HG03520 (cell line): ENCODE measurements around the gene HOXA3.

Experiments
- ATAC-seq: cut with Tn5 transposase; IDR thresholded peaks from one replicate; pipeline ENCODE4 v1.9.1; 2021; ENCODE audit warnings: mild to moderate bottlenecking, moderate library complexity; ENCODE audit not compliant: unreplicated experiment

The HOXA3 gene

GRCh38 chr7:27095050-27095896 lies 57.1 kb downstream of the HOXA3 start:
- peak; percentile 11 for ATAC-seq

- ATAC-seq, result no peak
Measured at GRCh38 chr7:27094304-27095049, 57.9 kb downstream of the HOXA3 start.

GRCh38 chr7:27093184-27093895 lies 59.0 kb downstream of the HOXA3 start:
- ATAC-seq, result no peak

GRCh38 chr7:27092819-27093110 lies 59.6 kb downstream of the HOXA3 start:
- no peak for ATAC-seq

- ATAC-seq, result no peak
Measured at GRCh38 chr7:27091941-27092818, 60.2 kb downstream of the HOXA3 start.

- ATAC-seq, result no peak
Measured at GRCh38 chr7:27091105-27091504, 61.3 kb downstream of the HOXA3 start.

- ATAC-seq, result no peak
Measured at GRCh38 chr7:27088002-27088922, 64.1 kb downstream of the HOXA3 start.

GRCh38 chr7:27083646-27084045 lies 68.7 kb downstream of the HOXA3 start:
- ATAC-seq, result peak; percentile 49

GRCh38 chr7:27082171-27082570 lies 70.2 kb downstream of the HOXA3 start:
- no peak for ATAC-seq

- ATAC-seq, result no peak
Measured at GRCh38 chr7:27080844-27081436, 71.4 kb downstream of the HOXA3 start.

- no peak for ATAC-seq
Measured at GRCh38 chr7:27079234-27079975, 73.0 kb downstream of the HOXA3 start.

- no peak for ATAC-seq
Measured at GRCh38 chr7:27078616-27079233, 73.7 kb downstream of the HOXA3 start.

- ATAC-seq, result no peak
Measured at GRCh38 chr7:27073076-27073475, 79.3 kb downstream of the HOXA3 start.

- no peak for ATAC-seq
Measured at GRCh38 chr7:27071622-27072390, 80.6 kb downstream of the HOXA3 start.

- ATAC-seq, result no peak
Measured at GRCh38 chr7:27068259-27068658, 84.1 kb downstream of the HOXA3 start.

- no peak for ATAC-seq
Measured at GRCh38 chr7:27066148-27066547, 86.2 kb downstream of the HOXA3 start.

GRCh38 chr7:27065709-27066108 lies 86.7 kb downstream of the HOXA3 start:
- no peak for ATAC-seq
